Tibial artery (tissue), 4 donors: Measurements from ENCODE around the gene SDK1.
"Not testable (repeated sequence)": the region's sequence is repeated elsewhere in the genome, so short reads cannot be mapped to it uniquely, and the experiment has no call there.

Experiments used
- DNase-seq, 2 donors: peaks; one replicate each; pipeline ENCODE4 v3.0.0-alpha.2; 2019
- H3K27ac ChIP-seq, 2 donors: fragments of 200-600 bp; sonication (generic) in 1 of 2; 1 replicate in 1 of 2; 2 replicates in 1 of 2; pipeline ENCODE4 v1.5.1; 2018 to 2019; ENCODE audit warnings: mild to moderate bottlenecking in 1 of 2
- H3K27me3 ChIP-seq, 2 donors: fragments of 200-600 bp; sonication (generic) in 1 of 2; one replicate each; pipeline versions ENCODE4 v1.5.1 to v1.6.0; 2016 to 2019
- H3K36me3 ChIP-seq, 3 donors: fragments of 200-600 bp; sonication (generic) in 2 of 3; one replicate each; pipeline ENCODE4 v1.5.1; 2016 to 2019; ENCODE audit warnings: mild to moderate bottlenecking in 2 of 3
- H3K4me1 ChIP-seq, 4 donors: fragments of 200-600 bp; sonication (generic) in 2 of 4; 1 replicate in 3 of 4; 2 replicates in 1 of 4; pipeline ENCODE4 v1.5.1; 2016 to 2019
- H3K4me3 ChIP-seq, 2 donors: fragments of 200-600 bp; sonication (generic) in 1 of 2; 1 replicate in 1 of 2; 2 replicates in 1 of 2; pipeline ENCODE4 v1.5.1; 2018 to 2019; ENCODE audit warnings: mild to moderate bottlenecking in 2 of 2
- H3K9me3 ChIP-seq, 3 donors: fragments of 200-600 bp; sonication (generic) in 1 of 3; one replicate each; pipeline ENCODE4 v1.5.1; 2016 to 2019
- CTCF ChIP-seq, 2 experiments: fragments of 200-600 bp in 1 of 2; fragments of 450-650 bp in 1 of 2; IDR thresholded peaks; one replicate each; pipeline ENCODE4 v1.5.1; 2017 to 2019; ENCODE audit warnings: antibody characterized with exemption in 2 of 2, mild to moderate bottlenecking in 1 of 2, moderate library complexity in 1 of 2
- intact Hi-C: fragments of 100-400 bp; cut with DNase I; formaldehyde crosslinking; loops from one replicate; pipeline ENCODE4 v1.15.0; 2023; ENCODE audit warnings: low total_unique reads

The SDK1 gene

GRCh38 chr7:3748389-3748788, 447.3 kb downstream of the SDK1 start:
- Histone ChIP-seq H3K4me1 (no peaks in the 10 kb centered on the region), H3K4me3 (no peak overlapping the region), H3K27me3 (no peaks in the 10 kb centered on the region), H3K27ac (no peak overlapping the region), H3K9me3 (no peaks in the 10 kb centered on the region), H3K36me3 (no peaks in the 10 kb centered on the region)
- no peak for TF ChIP-seq CTCF (IDR thresholded peaks at IDR 0.05)
- intact Hi-C loops = no loop called here
- no peak for DNase-seq

GRCh38 chr7:3753868-3754267, 452.8 kb downstream of the SDK1 start:
- Histone ChIP-seq H3K36me3 (no peaks in the 10 kb centered on the region), H3K27me3 (no peaks in the 10 kb centered on the region), H3K4me3 (no peak overlapping the region), H3K9me3 (no peaks in the 10 kb centered on the region), H3K4me1 (no peaks in the 10 kb centered on the region), H3K27ac (no peak overlapping the region)
- TF ChIP-seq CTCF (IDR thresholded peaks at IDR 0.05) = no peak
- DNase-seq = no peak
- intact Hi-C loops = no loop called here

- no peak for DNase-seq
- no peak for TF ChIP-seq CTCF (IDR thresholded peaks at IDR 0.05)
- intact Hi-C loops = no loop called here
- H3K4me3 ChIP-seq = no peak overlapping the region
- H3K9me3 ChIP-seq = no peaks in the 10 kb centered on the region
- H3K36me3 ChIP-seq = no peaks in the 10 kb centered on the region
- no peaks in the 10 kb centered on the region for H3K4me1 ChIP-seq
- H3K27ac ChIP-seq = no peak overlapping the region
- no peaks in the 10 kb centered on the region for H3K27me3 ChIP-seq
Measured at GRCh38 chr7:3754493-3755341, 453.7 kb downstream of the SDK1 start.

- intact Hi-C loops, H3K9me3 ChIP-seq, H3K27ac ChIP-seq, H3K27me3 ChIP-seq, DNase-seq, H3K4me1 ChIP-seq, H3K36me3 ChIP-seq, H3K4me3 ChIP-seq: not testable (repeated sequence)
Measured at GRCh38 chr7:3755778-3756453, 454.9 kb downstream of the SDK1 start.

GRCh38 chr7:3757059-3757458, 456.0 kb downstream of the SDK1 start:
- no peak overlapping the region for H3K27ac ChIP-seq
- H3K27me3 ChIP-seq = no peaks in the 10 kb centered on the region
- peaks cover 0 to 9% (median 4%) of the 10 kb centered on the region in 4 donors for H3K4me1 ChIP-seq
- H3K4me3 ChIP-seq = no peak overlapping the region
- H3K36me3 ChIP-seq = no peaks in the 10 kb centered on the region
- no peak for TF ChIP-seq CTCF (IDR thresholded peaks at IDR 0.05)
- DNase-seq = no peak
- H3K9me3 ChIP-seq = no peaks in the 10 kb centered on the region
- intact Hi-C loops = no loop called here

GRCh38 chr7:3760651-3761050, 459.6 kb downstream of the SDK1 start:
- peaks cover 0 to 15% (median 4%) of the 10 kb centered on the region in 4 donors for H3K4me1 ChIP-seq
- intact Hi-C loops = no loop called here
- no peak overlapping the region for H3K27ac ChIP-seq
- no peaks in the 10 kb centered on the region for H3K27me3 ChIP-seq
- no peaks in the 10 kb centered on the region for H3K36me3 ChIP-seq
- TF ChIP-seq CTCF (IDR thresholded peaks at IDR 0.05) = no peak
- no peaks in the 10 kb centered on the region for H3K9me3 ChIP-seq
- DNase-seq = no peak
- H3K4me3 ChIP-seq = no peak overlapping the region
